Caki2 (cell line): Measurements from ENCODE around the gene AAMP. TPM values are rescaled to one million over a fixed set of nuclear protein-coding genes. Genes with fewer than 3 reads are reported as not detected.
"Not testable (repeated sequence)": the region's sequence is repeated elsewhere in the genome, so short reads cannot be mapped to it uniquely, and the experiment has no call there.

Source experiments
- DNase-seq: peaks from one replicate; pipeline ENCODE4 v3.0.0-alpha.2; 2015; ENCODE audit warnings: low read depth
- in situ Hi-C: cut with HindIII; loops from 2 replicates; pipeline ENCODE4 v1.10.0; 2016; ENCODE audit warnings: low sequenced_read_pairs, low pct_unique_long_range_greater_than_20kb, mixed read lengths
- total RNA-seq: library from RNA; depleted of rRNA; stranded (reverse); fragments of >200 nt; shearing (Covaris generic); gene quantifications from 2 replicates; pipeline ENCODE4 v1.2.3, GENCODE V29; 2014; ENCODE audit warnings: low replicate concordance; rRNA removed

AAMP gene
- 130 and 189 TPM in 2 replicates for total RNA-seq

- DNase-seq, result peak; percentile 100
- in situ Hi-C loops, result no loop called here
Measured at GRCh38 chr2:218269900-218270720, at the start of gene AAMP, which contains the start of gene PNKD. Gene AAMP (minus strand): TSS chr2:218270137. CDS start chr2:218270086, 51 bp downstream. Gene PNKD (plus strand): TSS chr2:218270519. CDS start chr2:218270536, 17 bp downstream.

- no peak for DNase-seq
- in situ Hi-C loops, result no loop called here
Measured at GRCh38 chr2:218318241-218318640, 48.3 kb upstream of the AAMP start.

GRCh38 chr2:218317835-218318234, 47.9 kb upstream of the AAMP start:
- DNase-seq, result no peak
- in situ Hi-C loops, result no loop called here

GRCh38 chr2:218317303-218317630, 47.3 kb upstream of the AAMP start:
- DNase-seq, result no peak
- in situ Hi-C loops, result no loop called here

- in situ Hi-C loops, result no loop called here
- no peak for DNase-seq
Measured at GRCh38 chr2:218315397-218315796, 45.5 kb upstream of the AAMP start.

GRCh38 chr2:218314764-218315163, 44.8 kb upstream of the AAMP start:
- in situ Hi-C loops, DNase-seq: not testable (repeated sequence)

- in situ Hi-C loops, result no loop called here
Measured at GRCh38 chr2:218313356-218313755, 43.4 kb upstream of the AAMP start.

GRCh38 chr2:218312267-218312756, 42.4 kb upstream of the AAMP start:
- DNase-seq, result no peak
- in situ Hi-C loops, result no loop called here

More at GRCh38 chr2:218313356-218313755, 43.4 kb upstream of the AAMP start:
- DNase-seq, result no peak

- in situ Hi-C loops, DNase-seq: not testable (repeated sequence)
Measured at GRCh38 chr2:218311541-218312266, 41.8 kb upstream of the AAMP start.

- DNase-seq, result no peak
- in situ Hi-C loops, result no loop called here
Measured at GRCh38 chr2:218310853-218311540, 41.1 kb upstream of the AAMP start.

- in situ Hi-C loops, result no loop called here
- no peak for DNase-seq
Measured at GRCh38 chr2:218307415-218308090, 37.6 kb upstream of the AAMP start.

- in situ Hi-C loops, result no loop called here
- no peak for DNase-seq
Measured at GRCh38 chr2:218306184-218306920, 36.4 kb upstream of the AAMP start.

- in situ Hi-C loops, result no loop called here
- no peak for DNase-seq
Measured at GRCh38 chr2:218305383-218305782, 35.4 kb upstream of the AAMP start.

- in situ Hi-C loops, result no loop called here
- DNase-seq, result peak; percentile 80
Measured at GRCh38 chr2:218301176-218301819, 31.4 kb upstream of the AAMP start.

- in situ Hi-C loops, result no loop called here
- no peak for DNase-seq
Measured at GRCh38 chr2:218300141-218300540, 30.2 kb upstream of the AAMP start.

- no peak for DNase-seq
- in situ Hi-C loops, result no loop called here
Measured at GRCh38 chr2:218298314-218298875, 28.5 kb upstream of the AAMP start.

- in situ Hi-C loops, result no loop called here
Measured at GRCh38 chr2:218296847-218297246, 26.9 kb upstream of the AAMP start.

More at GRCh38 chr2:218296847-218297246, 26.9 kb upstream of the AAMP start:
- no peak for DNase-seq
